ENCODE data around the gene P2RX6. TPM values are rescaled to one million over a fixed set of nuclear protein-coding genes. Genes with fewer than 3 reads are reported as not detected.

P2RX6 gene
- polyA plus RNA-seq, 1 donor (not counting 4 experiments of a cell fraction or from before 2014, with no cell fraction given), result 0.87 TPM

GRCh38 chr22:21025763-21026755, 11.1 kb downstream of the P2RX6 start:
- H3K4me1 ChIP-seq (ENCODE audit: control insufficient read depth, extremely low read depth, insufficient read depth, low read length), result peaks cover 31% of the 10 kb centered on the region
- H3K9me3 ChIP-seq (ENCODE audit: control insufficient read depth, low read depth, low read length), result no peaks in the 10 kb centered on the region
- no peak for FAIRE-seq
- H3K79me2 ChIP-seq (ENCODE audit: control insufficient read depth, insufficient read depth, low read length), result no peaks in the 10 kb centered on the region
- H3K36me3 ChIP-seq (ENCODE audit: control insufficient read depth in 2 of 2, extremely low read depth in 1 of 2, insufficient read depth in 2 of 2, low read length in 2 of 2), result no peaks in the 10 kb centered on the region
- dilution Hi-C loops (cut with MboI; ENCODE audit: extremely low pct_ligation_motif_present, low sequenced_read_pairs), result no loop called here
- peak overlapping the region; percentile 47 for H2AFZ ChIP-seq (ENCODE audit: control insufficient read depth, low read length)
- H4K20me1 ChIP-seq (ENCODE audit: control insufficient read depth, extremely low read depth, insufficient read depth, low read length), result no peaks in the 10 kb centered on the region
- TF ChIP-seq CTCF (optimal IDR thresholded peaks at IDR 0.05 in 1 of 3, IDR thresholded peaks at IDR 0.05 in 1 of 3, conservative IDR thresholded peaks at IDR 0.05 in 1 of 3; ENCODE audit: extremely low read depth in 1 of 3, insufficient read depth in 2 of 3, low read length in 3 of 3) (no peak), EZH2 (IDR thresholded peaks at IDR 0.05; ENCODE audit: low read length) (no peak)
- peaks cover 5% of the 10 kb centered on the region for H3K27me3 ChIP-seq (ENCODE audit: control insufficient read depth, extremely low read depth, insufficient read depth, low read length)
- peak overlapping the region; percentile 73 for H3K9ac ChIP-seq (ENCODE audit: control insufficient read depth, extremely low read depth, insufficient read depth, low read length)
- H3K27ac ChIP-seq (ENCODE audit: control insufficient read depth, insufficient read depth, low read length), result peak overlapping the region; percentile 85
- H3K9me1 ChIP-seq (ENCODE audit: control insufficient read depth, extremely low read depth, insufficient read depth, low read length), result no peaks in the 10 kb centered on the region
- peak overlapping the region; percentile 72 for H3K4me2 ChIP-seq (ENCODE audit: control insufficient read depth, extremely low read depth, insufficient read depth, low read depth, low read length)
- H3K4me3 ChIP-seq (ENCODE audit: control insufficient read depth in 2 of 3, extremely low read depth in 1 of 3, insufficient read depth in 2 of 3, low read depth in 1 of 3, low read length in 3 of 3), result peak overlapping the region in 2 of 3 experiments; percentile 19 to 54
- DNase-seq (ENCODE audit: low read depth, low spot score), result no peak

- peak overlapping the region; percentile 72 for H3K4me2 ChIP-seq (ENCODE audit: control insufficient read depth, extremely low read depth, insufficient read depth, low read depth, low read length)
- H3K9me3 ChIP-seq (ENCODE audit: control insufficient read depth, low read depth, low read length), result no peaks in the 10 kb centered on the region
- no peaks in the 10 kb centered on the region for H4K20me1 ChIP-seq (ENCODE audit: control insufficient read depth, extremely low read depth, insufficient read depth, low read length)
- H3K36me3 ChIP-seq (ENCODE audit: control insufficient read depth in 2 of 2, extremely low read depth in 1 of 2, insufficient read depth in 2 of 2, low read length in 2 of 2), result no peaks in the 10 kb centered on the region
- no peak overlapping the region for H3K9ac ChIP-seq (ENCODE audit: control insufficient read depth, extremely low read depth, insufficient read depth, low read length)
- no peak overlapping the region for H3K27ac ChIP-seq (ENCODE audit: control insufficient read depth, insufficient read depth, low read length)
- H3K79me2 ChIP-seq (ENCODE audit: control insufficient read depth, insufficient read depth, low read length), result no peaks in the 10 kb centered on the region
- TF ChIP-seq EZH2 (IDR thresholded peaks at IDR 0.05; ENCODE audit: low read length), result no peak
- no peak for TF ChIP-seq CTCF (optimal IDR thresholded peaks at IDR 0.05 in 1 of 3, IDR thresholded peaks at IDR 0.05 in 1 of 3, conservative IDR thresholded peaks at IDR 0.05 in 1 of 3; ENCODE audit: extremely low read depth in 1 of 3, insufficient read depth in 2 of 3, low read length in 3 of 3)
- peak overlapping the region in 1 of 3 experiments; percentile 7 for H3K4me3 ChIP-seq (ENCODE audit: control insufficient read depth in 2 of 3, extremely low read depth in 1 of 3, insufficient read depth in 2 of 3, low read depth in 1 of 3, low read length in 3 of 3)
- H3K4me1 ChIP-seq (ENCODE audit: control insufficient read depth, extremely low read depth, insufficient read depth, low read length), result peaks cover 31% of the 10 kb centered on the region
- peak; percentile 95 for FAIRE-seq
- H3K27me3 ChIP-seq (ENCODE audit: control insufficient read depth, extremely low read depth, insufficient read depth, low read length), result peaks cover 12% of the 10 kb centered on the region
- H2AFZ ChIP-seq (ENCODE audit: control insufficient read depth, low read length), result no peak overlapping the region
- no peak for DNase-seq (ENCODE audit: low read depth, low spot score)
- no peaks in the 10 kb centered on the region for H3K9me1 ChIP-seq (ENCODE audit: control insufficient read depth, extremely low read depth, insufficient read depth, low read length)
- dilution Hi-C loops (cut with MboI; ENCODE audit: extremely low pct_ligation_motif_present, low sequenced_read_pairs), result no loop called here
These were observed 12.1 kb downstream of the P2RX6 start for GRCh38 chr22:21026783-21027692.
